Frontal cortex (tissue), 4 donors: ENCODE data around the gene HCLS1. TPM values are rescaled to one million over a fixed set of nuclear protein-coding genes. Genes with fewer than 3 reads are reported as not detected.
"Not testable (repeated sequence)": the region's sequence is repeated elsewhere in the genome, so short reads cannot be mapped to it uniquely, and the experiment has no call there.

Experiments used
- DNase-seq, 2 donors: peaks; one replicate each; pipeline ENCODE4 v3.0.0; 2012; ENCODE audit warnings: low spot score in 2 of 2
- FAIRE-seq: peaks from 2 replicates; lab custom pipeline; 2012; peaks lifted over from hg19 to GRCh38; lab: Jason Lieb, UNC
- total RNA-seq: library from RNA; depleted of rRNA; stranded (reverse); fragments of >200 nt; gene quantifications from one replicate; pipeline ENCODE4 v1.2.3, GENCODE V29; 2014
- donor health status: control.
- donor health status: control.
- donor health status: control.

Gene HCLS1
- total RNA-seq: 0.82 TPM

DNA sequence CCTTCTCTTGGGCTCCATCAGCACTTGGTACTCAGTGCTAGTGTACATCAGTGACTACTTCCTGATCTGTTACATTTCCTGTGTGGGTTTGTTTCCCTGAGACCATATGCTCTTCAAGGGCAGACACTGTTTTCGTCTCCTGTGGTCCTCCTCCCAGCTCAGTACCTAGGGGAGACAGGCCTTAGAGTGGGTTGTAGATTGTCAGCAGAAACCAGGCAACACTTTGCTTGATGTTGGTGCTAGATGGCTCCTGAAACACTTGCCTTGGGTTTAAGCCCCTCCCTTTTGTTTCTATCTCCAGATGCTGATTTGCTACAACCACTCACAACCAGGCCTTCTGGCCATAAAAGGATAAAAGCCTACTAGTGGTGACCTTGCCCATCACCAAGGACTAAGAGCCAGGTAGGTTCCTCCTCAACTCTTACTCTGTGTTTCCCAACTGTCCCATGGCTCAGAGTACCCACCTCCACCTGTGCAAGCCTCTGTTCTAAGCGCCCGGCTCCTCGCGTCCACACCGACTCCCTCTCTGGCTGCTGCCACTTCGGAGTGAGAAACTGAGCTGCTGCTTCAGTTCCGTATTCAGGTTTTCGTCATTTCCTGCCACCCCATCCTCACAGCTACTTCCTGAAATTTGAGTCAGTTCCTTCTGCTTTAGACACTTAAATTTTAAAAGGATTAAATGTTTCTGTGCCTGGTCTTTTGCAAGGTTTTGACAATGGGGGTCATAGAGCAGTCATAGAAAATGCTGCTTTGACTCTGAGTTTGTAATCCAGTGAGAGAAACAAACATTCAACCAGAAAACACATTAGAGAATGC, at the start of gene HCLS1:
Gene HCLS1 (minus strand): TSS at position 548 of the 816 bp plus-strand sequence. CDS start 2,556 bp downstream, outside the sequence.
- FAIRE-seq: no peak
- no peak for DNase-seq

- DNase-seq: no peak
- no peak for FAIRE-seq
Measured at GRCh38 chr3:121710347-121710746, 49.6 kb upstream of the HCLS1 start.

GRCh38 chr3:121707531-121708273, 47.0 kb upstream of the HCLS1 start:
- DNase-seq (no peak), FAIRE-seq (no peak)

DNA sequence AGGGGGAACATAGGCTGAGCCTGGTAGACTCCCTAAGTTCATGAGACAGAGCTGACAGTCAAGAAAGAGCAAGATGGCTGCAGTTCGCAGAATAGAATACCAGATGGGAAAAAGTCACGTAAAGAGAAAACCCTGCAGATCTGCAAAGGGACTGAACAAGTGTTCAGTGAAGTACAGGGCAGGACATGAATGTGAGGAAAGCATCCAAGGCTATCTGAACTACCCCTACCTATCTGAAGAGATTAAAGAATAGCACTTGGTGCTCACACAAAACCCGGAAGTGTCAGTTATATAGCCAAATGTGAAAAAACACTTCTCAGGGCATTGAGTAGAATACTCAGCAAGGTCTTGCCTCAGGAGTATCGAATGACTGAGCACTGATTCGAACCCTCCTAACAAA, 44.8 kb upstream of the HCLS1 start:
- DNase-seq: no peak
- FAIRE-seq: no peak

- no peak for DNase-seq
- FAIRE-seq: no peak
Measured at GRCh38 chr3:121703973-121704372, 43.3 kb upstream of the HCLS1 start.

GRCh38 chr3:121698901-121699300, 38.2 kb upstream of the HCLS1 start:
- no peak for DNase-seq
- no peak for FAIRE-seq

DNA sequence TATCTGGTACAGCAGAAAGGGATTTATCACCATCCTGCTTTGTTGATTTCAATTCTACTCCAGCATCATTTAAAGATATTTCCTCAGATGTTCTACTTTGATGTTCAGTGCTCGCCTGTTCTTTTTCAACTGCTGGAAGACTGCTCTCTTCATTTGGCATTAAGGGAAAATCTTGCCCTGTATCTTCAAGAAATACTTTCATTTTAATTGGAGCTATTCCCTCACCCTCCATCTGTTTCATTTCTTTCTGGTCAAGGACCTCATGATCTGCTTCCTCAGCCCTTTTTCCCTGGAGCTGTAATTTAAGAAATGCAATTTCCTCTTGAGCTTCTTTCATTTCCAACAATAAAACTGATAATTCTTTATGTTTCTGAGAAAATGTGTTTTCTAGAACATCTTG, 37.8 kb upstream of the HCLS1 start:
- no peak for FAIRE-seq

GRCh38 chr3:121696186-121696585, 35.5 kb upstream of the HCLS1 start:
- FAIRE-seq: no peak
- DNase-seq: no peak

More for the DNA sequence above, 37.8 kb upstream of the HCLS1 start:
- no peak for DNase-seq

- FAIRE-seq (no peak), DNase-seq (no peak)
Measured at GRCh38 chr3:121692010-121692699, 31.5 kb upstream of the HCLS1 start.

DNA sequence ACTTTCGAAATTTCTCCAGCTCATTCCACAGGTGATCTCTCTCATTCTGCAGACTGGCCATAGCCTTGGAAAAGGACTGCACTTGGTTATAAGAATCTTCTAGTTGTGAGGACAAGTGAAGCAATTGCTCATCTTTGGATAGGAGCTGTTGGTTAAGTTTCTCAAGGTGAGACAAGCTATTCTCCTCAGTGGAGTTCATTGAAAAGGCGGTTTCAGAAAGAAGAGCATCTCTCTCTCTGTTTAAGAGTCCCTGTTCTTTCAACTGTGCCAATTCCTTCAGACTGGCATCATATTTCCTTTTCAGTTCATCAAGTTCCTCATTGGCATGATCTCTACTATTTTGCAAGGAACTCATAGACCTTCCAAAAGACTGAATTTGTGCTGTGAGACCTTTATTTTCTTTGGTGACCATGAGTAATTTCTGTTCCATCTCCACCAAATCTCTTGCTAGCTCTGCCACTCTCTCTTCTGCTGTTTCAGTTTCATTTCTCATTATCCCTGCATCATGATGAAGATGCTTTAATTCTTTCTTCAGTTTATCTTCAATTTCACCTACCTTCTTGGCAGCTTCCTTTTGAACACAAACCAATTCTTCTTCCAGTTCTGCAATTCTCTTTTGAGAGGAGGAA, 30.2 kb upstream of the HCLS1 start:
- DNase-seq (no peak), FAIRE-seq (no peak)

- not testable (repeated sequence) for DNase-seq, FAIRE-seq
Measured at GRCh38 chr3:121688747-121689146, 28.0 kb upstream of the HCLS1 start.

GRCh38 chr3:121681792-121682191, 21.1 kb upstream of the HCLS1 start:
- FAIRE-seq (no peak), DNase-seq (no peak)

GRCh38 chr3:121677141-121677540, 16.4 kb upstream of the HCLS1 start:
- FAIRE-seq: no peak
- no peak for DNase-seq

GRCh38 chr3:121670676-121671075, 10.0 kb upstream of the HCLS1 start:
- FAIRE-seq (no peak), DNase-seq (no peak)

DNA sequence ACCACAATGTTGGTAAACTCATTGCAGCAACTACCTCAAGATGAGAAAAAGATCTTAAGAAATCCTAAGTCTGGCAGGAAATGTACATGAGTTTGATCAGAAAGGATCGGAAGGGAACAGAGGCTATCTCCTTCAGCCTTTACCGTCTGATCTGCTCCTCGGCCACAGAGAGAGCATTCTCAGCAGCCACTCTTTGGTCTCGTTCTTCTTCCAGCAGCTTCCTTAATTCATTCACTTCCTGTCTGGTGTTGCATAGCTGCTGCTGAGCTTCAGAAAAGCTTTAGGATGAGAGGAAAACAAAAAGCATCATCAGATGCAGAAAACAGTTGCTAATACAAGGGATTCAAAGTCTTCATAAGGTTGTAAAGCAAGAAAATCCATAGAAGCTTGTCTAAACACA, 6.6 kb upstream of the HCLS1 start:
- no peak for DNase-seq

DNA sequence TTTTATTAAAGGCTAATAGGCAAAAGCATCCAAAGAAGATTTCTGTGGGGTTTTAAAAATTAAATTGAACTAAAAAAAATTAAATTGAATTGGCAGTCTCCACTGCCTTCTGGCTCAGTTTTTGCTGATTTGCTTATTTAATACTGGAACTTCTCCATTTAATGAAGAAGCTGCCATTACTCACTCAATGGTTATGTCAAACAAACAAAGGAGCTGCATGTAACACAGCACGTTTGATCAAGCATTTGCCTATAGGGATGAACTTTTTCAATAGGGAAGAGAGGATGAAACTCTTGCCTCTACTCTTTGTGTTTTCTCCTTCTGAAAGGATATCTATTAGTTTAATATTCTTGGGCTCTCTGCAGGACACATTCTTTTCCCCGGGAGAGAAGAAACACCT, 4.8 kb upstream of the HCLS1 start:
- no peak for FAIRE-seq

More for the DNA sequence above, 6.6 kb upstream of the HCLS1 start:
- no peak for FAIRE-seq

DNA sequence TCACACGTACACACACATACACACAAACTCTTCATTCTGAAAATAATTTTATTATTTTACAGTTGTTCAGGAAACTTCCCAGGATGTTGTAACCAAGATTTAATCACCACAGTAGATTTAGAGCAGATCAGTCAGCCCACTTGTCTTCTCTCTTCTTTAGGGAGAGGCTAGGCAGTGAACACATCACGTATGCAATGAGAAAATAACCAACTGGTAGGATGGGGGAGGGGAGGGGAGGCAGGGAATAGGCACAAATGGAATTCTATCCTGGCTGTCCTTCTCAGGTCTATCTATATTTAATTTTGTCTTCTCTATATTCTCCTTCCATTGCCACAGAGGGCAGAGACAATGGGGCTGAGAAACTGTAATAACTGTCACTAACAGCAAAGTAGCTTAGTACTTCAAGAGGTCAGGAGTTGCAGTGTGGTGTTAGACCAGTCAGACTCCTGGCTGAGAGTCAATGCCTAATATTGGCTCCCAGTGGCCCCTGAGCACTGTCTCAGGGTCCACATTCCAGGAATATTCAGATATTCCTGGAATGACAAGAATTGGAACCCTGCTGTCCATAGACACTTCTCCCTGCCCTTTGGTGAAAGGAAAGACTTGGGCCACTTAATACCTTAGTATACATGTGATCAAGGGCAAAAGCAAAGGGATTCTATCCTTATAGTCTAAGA, 2.6 kb upstream of the HCLS1 start:
- FAIRE-seq: no peak
- no peak for DNase-seq

More for the DNA sequence above, 4.8 kb upstream of the HCLS1 start:
- no peak for DNase-seq

- DNase-seq (no peak), FAIRE-seq (no peak)
Measured at GRCh38 chr3:121662742-121663141, 2.0 kb upstream of the HCLS1 start.

- no peak for DNase-seq
- no peak for FAIRE-seq
Measured at GRCh38 chr3:121661376-121661775, 673 bp upstream of the HCLS1 start.

GRCh38 chr3:121659586-121659985, 1.1 kb downstream of the HCLS1 start:
- FAIRE-seq (no peak), DNase-seq (no peak)
